RWPE2 (cell line): Measurements from ENCODE around the gene KCNMB2.

Source experiments
- ATAC-seq: fragments of 200-7000 bp; cut with Tn5 transposase; 3 replicates; pipeline ENCODE4 v1.9.1; 2021; ENCODE audit warnings: low read depth
- DNase-seq: peaks from one replicate; pipeline ENCODE4 v3.0.0-alpha.2; 2020; ENCODE audit warnings: low spot score
- H3K27ac ChIP-seq: fragments of 450-650 bp; 2 replicates; pipeline ENCODE4 v1.5.1; 2017; ENCODE audit warnings: mild to moderate bottlenecking; ENCODE audit not compliant: poor library complexity, severe bottlenecking
- H3K27me3 ChIP-seq: fragments of 250-450 bp; sonication (Bioruptor Pico); 2 replicates; pipeline ENCODE4 v1.5.1; 2021; ENCODE audit warnings: mild to moderate bottlenecking, moderate library complexity; ENCODE audit not compliant: insufficient read depth, poor library complexity, severe bottlenecking
- H3K36me3 ChIP-seq: fragments of 250-450 bp; sonication (Bioruptor Pico); 2 replicates; pipeline ENCODE4 v1.5.1; 2020; ENCODE audit warnings: low read depth, mild to moderate bottlenecking, moderate library complexity
- H3K4me1 ChIP-seq: fragments of 250-450 bp; sonication (Bioruptor Pico); 2 replicates; pipeline ENCODE4 v1.5.1; 2021; ENCODE audit warnings: mild to moderate bottlenecking, moderate library complexity; ENCODE audit not compliant: insufficient read depth, poor library complexity, severe bottlenecking
- H3K4me3 ChIP-seq: fragments of 250-450 bp; sonication (Bioruptor Pico); 2 replicates; pipeline ENCODE4 v1.5.1; 2021; ENCODE audit warnings: mild to moderate bottlenecking, moderate library complexity; ENCODE audit not compliant: severe bottlenecking
- H3K9me3 ChIP-seq: fragments of 250-450 bp; sonication (Bioruptor Pico); 2 replicates; pipeline ENCODE4 v1.5.1; 2021; ENCODE audit warnings: mild to moderate bottlenecking, moderate library complexity; ENCODE audit not compliant: severe bottlenecking
- TF ChIP-seq, protein P1 (sequence below): fragments of 450-650 bp; IDR thresholded peaks from one replicate; pipeline ENCODE4 v1.5.1; 2017; ENCODE audit warnings: mild to moderate bottlenecking, moderate library complexity; ENCODE audit not compliant: poor library complexity, severe bottlenecking

KCNMB2 gene

DNA sequence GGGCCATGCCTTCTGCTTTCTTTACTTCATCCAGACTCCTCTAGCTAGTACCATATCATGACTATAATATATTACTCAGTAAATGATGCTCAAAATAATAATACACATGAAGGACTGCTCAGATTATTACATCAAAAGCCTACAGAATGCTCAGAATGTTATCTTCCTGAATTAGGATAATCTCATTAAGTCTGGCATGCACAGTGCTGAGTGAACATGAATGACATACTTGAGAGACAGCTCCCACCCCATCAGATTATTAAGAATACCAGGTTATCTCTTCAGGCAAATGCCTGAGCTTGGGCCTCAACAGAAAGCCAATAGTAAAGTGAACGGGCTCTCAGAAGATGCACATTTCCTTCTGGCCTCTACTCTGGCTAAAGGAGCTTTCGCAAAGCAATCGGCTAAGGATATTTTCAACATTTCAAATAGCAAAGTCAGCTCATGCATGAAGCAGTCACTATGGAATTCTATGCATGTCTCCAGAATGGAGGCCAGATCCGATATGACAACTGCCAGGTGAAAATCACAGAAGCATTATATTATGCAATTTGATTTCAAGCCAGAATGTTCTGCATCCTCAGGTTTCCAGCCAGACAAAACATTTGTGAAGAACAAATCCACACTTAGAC, 122.6 kb downstream of the KCNMB2 start:
- Histone ChIP-seq H3K27ac (no peak overlapping the region), H3K36me3 (no peaks in the 10 kb centered on the region), H3K4me3 (no peak overlapping the region), H3K4me1 (no peaks in the 10 kb centered on the region), H3K27me3 (no peaks in the 10 kb centered on the region), H3K9me3 (no peaks in the 10 kb centered on the region)
- DNase-seq, result no peak
- TF ChIP-seq, protein P1, sequence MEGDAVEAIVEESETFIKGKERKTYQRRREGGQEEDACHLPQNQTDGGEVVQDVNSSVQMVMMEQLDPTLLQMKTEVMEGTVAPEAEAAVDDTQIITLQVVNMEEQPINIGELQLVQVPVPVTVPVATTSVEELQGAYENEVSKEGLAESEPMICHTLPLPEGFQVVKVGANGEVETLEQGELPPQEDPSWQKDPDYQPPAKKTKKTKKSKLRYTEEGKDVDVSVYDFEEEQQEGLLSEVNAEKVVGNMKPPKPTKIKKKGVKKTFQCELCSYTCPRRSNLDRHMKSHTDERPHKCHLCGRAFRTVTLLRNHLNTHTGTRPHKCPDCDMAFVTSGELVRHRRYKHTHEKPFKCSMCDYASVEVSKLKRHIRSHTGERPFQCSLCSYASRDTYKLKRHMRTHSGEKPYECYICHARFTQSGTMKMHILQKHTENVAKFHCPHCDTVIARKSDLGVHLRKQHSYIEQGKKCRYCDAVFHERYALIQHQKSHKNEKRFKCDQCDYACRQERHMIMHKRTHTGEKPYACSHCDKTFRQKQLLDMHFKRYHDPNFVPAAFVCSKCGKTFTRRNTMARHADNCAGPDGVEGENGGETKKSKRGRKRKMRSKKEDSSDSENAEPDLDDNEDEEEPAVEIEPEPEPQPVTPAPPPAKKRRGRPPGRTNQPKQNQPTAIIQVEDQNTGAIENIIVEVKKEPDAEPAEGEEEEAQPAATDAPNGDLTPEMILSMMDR, result no peak
- no peak for ATAC-seq

DNA sequence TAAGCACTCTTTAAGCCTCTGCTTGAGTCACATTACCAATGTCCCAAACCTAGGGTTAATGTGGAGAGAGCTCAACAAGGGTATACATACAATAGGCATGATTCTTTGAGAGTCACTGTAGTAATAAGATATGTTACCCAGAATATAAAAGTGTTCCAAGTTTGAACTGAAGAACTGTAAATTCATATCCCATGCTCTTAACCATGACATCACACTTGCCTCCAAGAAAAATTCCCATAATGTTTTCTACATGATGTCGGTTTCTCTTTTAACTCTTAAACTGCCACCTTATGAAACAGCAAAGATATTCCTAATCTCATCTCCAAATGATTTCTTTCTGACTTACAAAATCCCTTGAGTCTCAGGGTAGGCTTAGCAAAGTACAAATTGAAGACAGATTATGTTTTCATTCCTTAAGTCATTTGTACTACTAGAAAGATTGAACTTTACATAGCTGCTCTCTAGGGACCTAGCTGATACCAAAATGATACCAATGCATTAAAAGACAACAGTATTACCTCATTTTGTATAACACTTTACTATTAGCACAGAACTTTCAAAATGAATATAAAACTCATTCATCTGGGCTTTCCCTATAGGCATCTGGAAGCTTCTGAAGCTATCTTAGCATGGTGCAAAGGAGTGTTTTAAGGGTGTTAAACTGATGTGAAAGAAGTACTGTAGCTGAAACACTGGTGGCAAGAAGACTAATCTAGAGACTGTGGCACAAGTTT, 127.1 kb downstream of the KCNMB2 start:
- Histone ChIP-seq H3K4me1 (no peaks in the 10 kb centered on the region), H3K36me3 (no peaks in the 10 kb centered on the region), H3K4me3 (no peak overlapping the region), H3K27ac (no peak overlapping the region), H3K9me3 (no peaks in the 10 kb centered on the region), H3K27me3 (no peaks in the 10 kb centered on the region)
- TF ChIP-seq, protein P1, result no peak
- ATAC-seq (no peak), DNase-seq (no peak)

DNA sequence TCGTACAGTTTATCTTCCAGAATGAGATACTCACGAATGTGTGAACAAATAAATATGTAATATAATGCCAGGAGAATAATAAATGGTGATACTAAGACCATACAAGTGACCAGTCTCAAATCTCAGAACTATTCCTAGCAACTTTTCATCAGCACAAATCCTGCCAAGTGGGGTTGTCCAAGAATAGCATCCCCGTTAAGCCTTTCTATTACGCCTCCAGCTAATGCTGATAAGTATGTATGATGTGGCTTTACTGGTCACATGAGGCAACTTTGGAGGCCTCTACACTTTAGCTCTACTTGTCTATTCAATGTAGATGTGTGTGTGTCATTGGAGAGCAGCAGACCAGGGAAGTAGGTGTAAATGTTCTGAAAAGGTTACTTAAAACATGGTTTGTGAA, 129.5 kb downstream of the KCNMB2 start:
- TF ChIP-seq, protein P1, result no peak
- Histone ChIP-seq H3K4me1 (no peaks in the 10 kb centered on the region), H3K27me3 (no peaks in the 10 kb centered on the region), H3K9me3 (no peaks in the 10 kb centered on the region), H3K4me3 (no peak overlapping the region), H3K27ac (no peak overlapping the region), H3K36me3 (no peaks in the 10 kb centered on the region)
- no peak for DNase-seq
- ATAC-seq, result no peak

DNA sequence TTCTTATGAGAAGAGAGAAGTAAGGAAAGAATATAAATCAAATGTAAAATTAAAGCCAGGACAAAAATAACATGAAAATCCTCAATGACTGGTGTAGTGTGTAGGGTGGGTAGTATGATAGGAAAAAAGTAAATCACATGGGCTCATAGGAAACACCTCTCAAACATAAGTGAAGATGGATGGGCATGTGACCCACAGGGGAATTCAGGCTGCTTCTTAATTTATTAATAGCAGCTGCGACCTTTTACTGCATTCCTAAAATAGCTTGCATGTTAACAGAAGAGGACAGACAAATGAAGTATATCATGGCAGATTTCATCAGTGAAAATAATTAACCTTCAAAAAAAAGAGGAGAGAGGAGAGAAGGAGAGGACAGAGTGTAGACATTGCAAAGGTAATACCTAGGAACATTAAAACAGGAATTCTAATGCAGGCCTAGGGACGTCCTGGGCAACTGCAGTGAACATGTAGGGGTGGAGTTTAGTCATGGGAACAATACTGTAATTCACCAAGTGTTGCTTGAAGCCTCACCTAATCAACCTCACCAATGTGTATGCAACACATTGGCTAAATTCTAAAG, 132.9 kb downstream of the KCNMB2 start:
- H3K36me3 ChIP-seq, result no peaks in the 10 kb centered on the region
- no peak for ATAC-seq
- H3K9me3 ChIP-seq, result no peaks in the 10 kb centered on the region
- no peak for DNase-seq
- peaks cover 5% of the 10 kb centered on the region for H3K4me1 ChIP-seq
- TF ChIP-seq, protein P1, result no peak
- H3K27me3 ChIP-seq, result no peaks in the 10 kb centered on the region
- H3K4me3 ChIP-seq, result no peak overlapping the region
- H3K27ac ChIP-seq, result no peak overlapping the region

DNA sequence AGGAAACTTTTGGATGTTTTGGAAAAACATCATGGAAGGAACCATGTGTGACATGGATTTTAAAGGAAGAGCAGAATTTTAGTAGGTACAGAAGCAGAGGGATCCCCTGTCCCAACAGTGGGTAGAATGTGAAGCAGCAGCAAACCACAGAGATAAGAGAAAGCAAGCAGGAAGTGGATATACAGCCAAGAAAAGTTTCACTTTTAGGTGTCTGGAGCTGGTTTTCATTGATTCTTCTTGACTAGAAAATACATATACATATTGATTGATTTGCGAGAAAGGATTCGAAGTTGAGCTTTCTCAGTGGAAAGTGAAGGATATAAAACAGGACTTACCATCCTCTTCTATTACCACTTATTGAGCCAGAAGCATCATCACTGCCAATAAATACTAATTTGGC, 133.5 kb downstream of the KCNMB2 start:
- Histone ChIP-seq H3K4me1 (peaks cover 5% of the 10 kb centered on the region), H3K9me3 (no peaks in the 10 kb centered on the region), H3K27me3 (no peaks in the 10 kb centered on the region), H3K27ac (no peak overlapping the region), H3K4me3 (no peak overlapping the region), H3K36me3 (no peaks in the 10 kb centered on the region)
- DNase-seq (no peak), ATAC-seq (no peak)
- TF ChIP-seq, protein P1, result no peak
